Colonic mucosa (tissue), 4 donors: ENCODE results near the gene LRRC8B. TPM values are rescaled to one million over a fixed set of nuclear protein-coding genes. Genes with fewer than 3 reads are reported as not detected.

Source experiments
- DNase-seq: peaks from one replicate; pipeline ENCODE4 v3.0.0-alpha.2; 2020
- H3K27ac ChIP-seq: fragments of 200-600 bp; one replicate; pipeline ENCODE4 v1.8.0; 2021
- H3K27me3 ChIP-seq: fragments of 200-600 bp; one replicate; pipeline ENCODE4 v1.8.0; 2021
- H3K36me3 ChIP-seq: fragments of 200-600 bp; one replicate; pipeline ENCODE4 v1.8.0; 2021
- H3K4me1 ChIP-seq: fragments of 200-600 bp; one replicate; pipeline ENCODE4 v1.8.0; 2021; ENCODE audit warnings: mild to moderate bottlenecking
- H3K4me3 ChIP-seq: fragments of 200-600 bp; one replicate; pipeline ENCODE4 v1.8.0; 2021
- H3K9ac ChIP-seq, 2 donors: one replicate each; pipeline ENCODE4 v1.7.0; 2013; ENCODE audit warnings: control low read depth in 2 of 2, low read depth in 2 of 2, low read length in 2 of 2
- H3K9me3 ChIP-seq: fragments of 200-600 bp; one replicate; pipeline ENCODE4 v1.8.0; 2021
- intact Hi-C: fragments of 100-400 bp; cut with DNase I; formaldehyde crosslinking; loops from one replicate; pipeline ENCODE4 v1.14.1; 2022
- total RNA-seq, 2 donors: library from RNA; stranded (reverse); fragmentation: NEBNext Ultra II Directional in 1 of 2; extraction: Animal tissue kit (Norgen Biotek cat#: 25700) in 1 of 2; gene quantifications; one replicate each; pipeline ENCODE4 v1.2.1, GENCODE V29; 2021
- TF ChIP-seq, protein P1 (sequence below): fragments of 200-600 bp; IDR thresholded peaks from one replicate; pipeline ENCODE4 v1.8.0; 2022; ENCODE audit warnings: antibody characterized with exemption, mild to moderate bottlenecking
- donor health status: healthy.
- donor health status: DM: no; HTN: no; CAD: no.
- donor health status: DM: no; HTN: no; CAD: no.

LRRC8B gene
- total RNA-seq, 2 donors from 2014 or later: 14.4 to 15.0 TPM

DNA sequence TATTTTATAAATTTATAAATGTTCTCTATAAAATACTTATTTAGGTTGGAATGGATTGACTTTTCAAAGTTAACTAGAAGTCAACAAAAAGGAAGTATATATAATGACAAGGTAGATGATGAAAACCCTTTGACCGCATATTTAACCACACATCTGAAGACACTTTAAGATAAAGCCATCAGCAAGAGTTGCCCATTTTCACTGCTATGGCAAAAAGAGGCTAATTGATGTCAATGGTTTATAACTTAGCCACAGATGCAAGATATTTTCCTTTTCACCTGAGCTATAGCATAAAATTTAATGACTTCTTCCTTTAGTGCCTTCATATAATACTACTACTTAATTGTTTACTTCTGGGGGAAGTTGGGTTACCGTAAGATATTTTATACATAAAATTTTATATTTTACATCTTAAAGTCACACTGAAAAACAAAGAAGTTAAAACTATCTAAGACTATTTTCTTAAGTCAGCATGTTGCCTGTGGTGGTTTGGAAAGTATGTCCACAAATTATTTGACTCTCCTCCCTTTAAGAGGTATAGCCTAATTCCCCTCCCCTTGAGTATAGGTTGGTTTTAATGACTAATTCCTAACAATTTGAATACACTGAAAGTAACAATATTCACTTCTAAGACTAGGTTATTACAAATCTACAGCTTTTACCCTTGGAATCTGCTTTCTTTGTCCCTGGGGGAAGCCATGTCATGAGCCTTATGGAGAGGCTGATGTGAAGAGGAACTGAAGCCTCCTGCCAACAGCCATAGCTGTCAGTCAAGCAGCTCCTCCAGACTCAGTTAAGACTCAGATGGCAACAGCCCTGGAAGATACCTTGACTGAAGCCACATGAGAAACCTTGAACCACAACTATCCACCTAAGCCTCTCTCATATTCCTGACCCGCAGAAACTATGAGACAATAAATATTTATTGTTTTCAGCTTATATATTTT lies 40.3 kb upstream of the LRRC8B start:
- intact Hi-C loops: no loop called here

DNA sequence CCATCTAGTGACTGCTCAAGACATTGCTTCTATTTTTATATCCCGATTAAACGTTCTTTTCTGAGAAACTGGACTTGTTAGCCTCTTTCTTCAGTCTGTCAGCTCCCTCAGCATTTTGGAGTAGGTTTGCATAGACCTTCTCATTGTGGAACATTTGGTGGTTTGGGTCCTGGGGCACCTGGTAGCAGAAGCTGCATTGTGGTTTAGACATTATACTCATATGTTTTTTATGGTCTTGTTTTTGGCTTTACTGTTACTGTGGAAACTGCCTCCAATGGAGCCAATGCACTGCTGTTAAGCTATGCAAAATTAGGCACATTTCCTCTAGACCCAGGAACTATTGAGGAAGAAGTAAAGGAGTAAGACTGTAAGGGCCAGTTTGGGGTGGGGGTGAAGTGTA lies 36.7 kb upstream of the LRRC8B start:
- no peaks in the 10 kb centered on the region for H3K36me3 ChIP-seq
- H3K27ac ChIP-seq: no peak overlapping the region
- TF ChIP-seq, protein P1, sequence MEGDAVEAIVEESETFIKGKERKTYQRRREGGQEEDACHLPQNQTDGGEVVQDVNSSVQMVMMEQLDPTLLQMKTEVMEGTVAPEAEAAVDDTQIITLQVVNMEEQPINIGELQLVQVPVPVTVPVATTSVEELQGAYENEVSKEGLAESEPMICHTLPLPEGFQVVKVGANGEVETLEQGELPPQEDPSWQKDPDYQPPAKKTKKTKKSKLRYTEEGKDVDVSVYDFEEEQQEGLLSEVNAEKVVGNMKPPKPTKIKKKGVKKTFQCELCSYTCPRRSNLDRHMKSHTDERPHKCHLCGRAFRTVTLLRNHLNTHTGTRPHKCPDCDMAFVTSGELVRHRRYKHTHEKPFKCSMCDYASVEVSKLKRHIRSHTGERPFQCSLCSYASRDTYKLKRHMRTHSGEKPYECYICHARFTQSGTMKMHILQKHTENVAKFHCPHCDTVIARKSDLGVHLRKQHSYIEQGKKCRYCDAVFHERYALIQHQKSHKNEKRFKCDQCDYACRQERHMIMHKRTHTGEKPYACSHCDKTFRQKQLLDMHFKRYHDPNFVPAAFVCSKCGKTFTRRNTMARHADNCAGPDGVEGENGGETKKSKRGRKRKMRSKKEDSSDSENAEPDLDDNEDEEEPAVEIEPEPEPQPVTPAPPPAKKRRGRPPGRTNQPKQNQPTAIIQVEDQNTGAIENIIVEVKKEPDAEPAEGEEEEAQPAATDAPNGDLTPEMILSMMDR: no peak
- intact Hi-C loops: no loop called here
- no peak overlapping the region for H3K4me3 ChIP-seq
- no peaks in the 10 kb centered on the region for H3K27me3 ChIP-seq
- DNase-seq: no peak
- no peaks in the 10 kb centered on the region for H3K4me1 ChIP-seq
- no peak overlapping the region for H3K9ac ChIP-seq
- H3K9me3 ChIP-seq: no peaks in the 10 kb centered on the region

More for the DNA sequence above, 40.3 kb upstream of the LRRC8B start:
- TF ChIP-seq, protein P1: no peak
- Histone ChIP-seq H3K4me3 (no peak overlapping the region), H3K27me3 (no peaks in the 10 kb centered on the region), H3K4me1 (no peaks in the 10 kb centered on the region), H3K9me3 (no peaks in the 10 kb centered on the region), H3K9ac (no peak overlapping the region), H3K27ac (no peak overlapping the region), H3K36me3 (no peaks in the 10 kb centered on the region)
- DNase-seq: no peak

GRCh38 chr1:89489047-89489729 lies 35.4 kb upstream of the LRRC8B start:
- Histone ChIP-seq H3K27me3 (no peaks in the 10 kb centered on the region), H3K4me3 (no peak overlapping the region), H3K4me1 (no peaks in the 10 kb centered on the region), H3K36me3 (no peaks in the 10 kb centered on the region), H3K27ac (no peak overlapping the region), H3K9me3 (no peaks in the 10 kb centered on the region), H3K9ac (no peak overlapping the region)
- TF ChIP-seq, protein P1: no peak
- intact Hi-C loops: no loop called here
- DNase-seq: no peak

DNA sequence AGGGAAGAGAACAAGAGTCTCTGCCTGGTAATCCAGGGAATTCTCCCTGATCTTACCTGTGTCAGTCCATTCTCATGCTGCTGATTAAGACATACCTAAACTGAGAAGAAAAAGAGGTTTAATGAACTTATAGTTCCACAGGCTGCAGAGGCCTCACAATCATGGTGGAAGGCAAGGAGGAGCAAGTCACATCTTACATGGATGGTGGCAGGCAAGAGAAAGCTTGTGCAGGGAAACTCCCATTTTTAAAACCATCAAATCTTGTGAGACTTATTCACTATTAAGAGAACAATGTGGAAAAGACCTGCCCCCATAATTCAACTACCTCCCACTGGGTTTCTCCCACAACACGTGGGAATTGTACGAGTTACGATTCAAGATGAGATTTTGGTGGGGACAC lies 34.2 kb upstream of the LRRC8B start:
- TF ChIP-seq, protein P1: no peak
- Histone ChIP-seq H3K27me3 (no peaks in the 10 kb centered on the region), H3K9me3 (no peaks in the 10 kb centered on the region), H3K36me3 (no peaks in the 10 kb centered on the region), H3K27ac (no peak overlapping the region), H3K9ac (no peak overlapping the region), H3K4me3 (no peak overlapping the region), H3K4me1 (no peaks in the 10 kb centered on the region)
- intact Hi-C loops: no loop called here
- DNase-seq: no peak

DNA sequence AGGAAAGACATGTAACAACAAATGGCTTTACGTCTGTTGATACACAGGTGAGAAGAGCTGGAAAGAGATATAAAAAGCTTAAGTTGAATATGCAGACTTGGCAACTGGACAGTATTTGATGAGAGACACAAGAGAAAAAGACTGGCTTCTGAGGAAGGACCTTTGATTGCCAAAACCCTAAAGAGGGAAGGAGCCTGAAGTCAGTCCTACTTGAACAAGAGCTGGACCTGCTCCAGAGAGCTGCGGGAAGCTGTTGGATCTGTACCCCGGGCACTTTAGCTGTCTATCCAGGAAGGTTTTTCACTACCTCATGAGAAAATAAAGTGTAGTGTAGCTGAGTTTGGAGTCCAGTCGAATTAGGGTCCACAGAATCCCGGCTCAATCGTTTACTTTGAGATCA lies 25.3 kb upstream of the LRRC8B start:
- no peak overlapping the region for H3K4me3 ChIP-seq
- DNase-seq: no peak
- H3K36me3 ChIP-seq: no peaks in the 10 kb centered on the region
- intact Hi-C loops: no loop called here
- TF ChIP-seq, protein P1: no peak
- no peaks in the 10 kb centered on the region for H3K4me1 ChIP-seq
- no peaks in the 10 kb centered on the region for H3K27me3 ChIP-seq
- no peak overlapping the region for H3K9ac ChIP-seq
- no peaks in the 10 kb centered on the region for H3K9me3 ChIP-seq
- H3K27ac ChIP-seq: no peak overlapping the region
